OCI-M2 (cell line): ENCODE measurements around the gene ACTL7A.
"Not testable (repeated sequence)": the region's sequence is repeated elsewhere in the genome, so short reads cannot be mapped to it uniquely, and the experiment has no call there.

Experiments
- DNase-seq: peaks from one replicate; lab custom pipeline; 2025; ENCODE audit not compliant: unreplicated experiment; lab: John Stamatoyannopoulos, UW

Gene ACTL7A

GRCh38 chr9:108861997-108862396, at the start of gene ACTL7A:
TSS of gene ACTL7A (plus strand) at chr9:108862266. CDS start at chr9:108862323, 57 bp downstream.
- no peak for DNase-seq

- no peak for DNase-seq
These were observed 49.6 kb upstream of the ACTL7A start for GRCh38 chr9:108812396-108813025.

- no peak for DNase-seq
These were observed 48.0 kb upstream of the ACTL7A start for GRCh38 chr9:108813951-108814601.

GRCh38 chr9:108815156-108815555, 46.9 kb upstream of the ACTL7A start:
- no peak for DNase-seq

GRCh38 chr9:108816037-108816436, 46.0 kb upstream of the ACTL7A start:
- DNase-seq, result no peak

GRCh38 chr9:108823829-108824228, 38.2 kb upstream of the ACTL7A start:
- DNase-seq, result no peak

- no peak for DNase-seq
These were observed 31.8 kb upstream of the ACTL7A start for GRCh38 chr9:108830272-108830671.

GRCh38 chr9:108831496-108832178, 30.4 kb upstream of the ACTL7A start:
- DNase-seq, result no peak

- no peak for DNase-seq
These were observed 29.9 kb upstream of the ACTL7A start for GRCh38 chr9:108832179-108832500.

- no peak for DNase-seq
These were observed 27.0 kb upstream of the ACTL7A start for GRCh38 chr9:108834959-108835665.

GRCh38 chr9:108835831-108836230, 26.2 kb upstream of the ACTL7A start:
- DNase-seq, result no peak

GRCh38 chr9:108836319-108836718, 25.7 kb upstream of the ACTL7A start:
- DNase-seq, result no peak

- DNase-seq, result no peak
These were observed 25.3 kb upstream of the ACTL7A start for GRCh38 chr9:108836781-108837180.

- no peak for DNase-seq
These were observed 24.5 kb upstream of the ACTL7A start for GRCh38 chr9:108837530-108837929.

- no peak for DNase-seq
These were observed 24.0 kb upstream of the ACTL7A start for GRCh38 chr9:108838017-108838416.

- DNase-seq, result not testable (repeated sequence)
These were observed 22.5 kb upstream of the ACTL7A start for GRCh38 chr9:108839561-108839960.

GRCh38 chr9:108842610-108843295, 19.3 kb upstream of the ACTL7A start:
- DNase-seq, result no peak

GRCh38 chr9:108844391-108844790, 17.7 kb upstream of the ACTL7A start:
- no peak for DNase-seq

- no peak for DNase-seq
These were observed 17.2 kb upstream of the ACTL7A start for GRCh38 chr9:108844856-108845255.

- no peak for DNase-seq
These were observed 16.6 kb upstream of the ACTL7A start for GRCh38 chr9:108845507-108845906.

- no peak for DNase-seq
These were observed 16.1 kb upstream of the ACTL7A start for GRCh38 chr9:108845947-108846346.
